ENCODE results near the gene GPC3.

GPC3 gene

GRCh38 chrX:133965321-133965720 is 20.1 kb downstream of the GPC3 start:
- no peak for DNase-seq

- DNase-seq, result no peak
Measured at GRCh38 chrX:133961046-133961445, 24.3 kb downstream of the GPC3 start.

DNA sequence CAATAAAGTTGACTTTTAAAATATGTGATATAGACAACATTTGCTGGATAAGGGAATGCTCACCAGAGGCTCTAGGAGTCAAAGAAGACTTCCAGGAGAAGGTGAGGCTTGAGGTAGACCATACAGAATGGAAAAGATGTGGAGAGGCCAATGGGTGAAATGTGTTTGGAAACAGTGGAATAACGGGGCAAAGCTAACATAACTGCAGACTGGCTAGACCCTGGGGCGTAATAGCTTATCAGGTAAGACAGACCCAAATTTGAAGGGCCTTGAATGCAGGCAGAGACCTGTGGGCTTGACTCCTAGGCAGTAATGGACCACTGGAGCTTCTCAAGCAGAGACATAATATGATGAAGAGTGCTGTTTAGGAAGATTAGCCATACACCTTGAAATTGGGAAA is 25.4 kb downstream of the GPC3 start:
- no peak for DNase-seq

DNA sequence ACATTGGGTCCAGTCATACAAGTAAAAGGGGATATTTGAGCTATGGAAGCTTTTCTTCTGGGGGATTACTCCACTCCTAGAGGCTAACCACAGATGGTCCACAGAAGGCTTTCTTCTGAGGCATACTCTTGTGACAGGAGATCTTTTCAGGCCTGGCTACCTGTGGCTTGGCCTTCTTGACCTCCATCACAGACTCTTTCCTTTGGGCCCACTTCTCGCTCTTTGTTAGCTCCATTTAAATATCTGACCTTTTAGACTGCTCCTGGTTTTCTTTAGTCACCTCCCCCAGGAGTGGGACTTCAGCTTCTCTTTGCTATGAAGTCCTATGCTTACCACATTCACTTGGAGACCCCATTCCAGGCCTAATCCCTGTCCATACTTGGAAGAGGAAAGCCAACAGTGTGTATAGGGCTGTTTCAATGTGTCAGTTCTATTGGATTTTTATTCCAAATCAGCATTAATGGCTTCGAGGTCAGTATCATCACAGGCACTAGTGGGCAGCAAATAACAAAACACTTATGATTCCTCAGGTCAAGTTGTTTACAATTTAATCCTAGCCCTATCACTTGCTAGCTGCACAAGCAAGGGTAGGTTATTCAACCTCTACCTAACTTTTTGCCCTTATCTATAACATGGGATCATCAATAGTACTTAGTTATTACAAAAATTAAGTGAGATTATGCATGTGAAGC is 26.3 kb downstream of the GPC3 start:
- no peak for DNase-seq

DNA sequence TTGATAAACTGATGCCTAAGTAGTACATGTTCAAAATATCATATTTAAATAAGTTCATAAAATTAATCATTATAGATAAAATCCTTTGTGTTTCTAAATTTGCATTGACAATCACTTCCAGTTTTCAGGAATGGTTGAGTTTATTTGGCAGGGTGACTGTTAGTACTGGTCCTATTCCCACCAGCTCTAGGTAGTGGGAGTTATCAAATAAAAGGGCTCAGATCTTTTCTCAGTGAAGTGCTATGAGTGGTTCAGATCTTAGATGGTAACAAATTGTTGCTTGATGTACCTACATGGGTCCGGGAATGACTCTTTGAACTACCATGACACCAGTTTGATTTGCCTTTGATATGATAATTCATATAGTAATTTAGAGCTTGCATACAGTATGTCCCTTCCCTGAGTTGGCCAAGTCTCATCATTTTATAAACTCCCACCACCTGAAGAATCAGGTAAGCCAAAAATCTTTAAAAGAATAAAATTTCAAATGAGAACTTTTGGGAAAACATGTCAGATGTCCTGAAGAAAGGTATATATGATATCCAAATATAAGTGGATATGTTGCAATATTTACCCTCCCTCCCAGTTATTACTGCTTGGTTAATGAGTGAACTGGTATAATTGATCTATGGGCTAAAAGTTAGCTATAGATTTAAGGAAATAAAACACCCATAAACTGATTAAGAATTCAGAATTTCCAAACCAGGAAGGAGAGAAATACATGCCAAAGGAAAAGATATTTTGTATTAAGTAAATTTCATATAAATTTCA is 28.6 kb downstream of the GPC3 start:
- DNase-seq, result no peak

- DNase-seq, result no peak
Measured at GRCh38 chrX:133953785-133954355, 31.5 kb downstream of the GPC3 start.

- no peak for DNase-seq
Measured at GRCh38 chrX:133953078-133953477, 32.3 kb downstream of the GPC3 start.

DNA sequence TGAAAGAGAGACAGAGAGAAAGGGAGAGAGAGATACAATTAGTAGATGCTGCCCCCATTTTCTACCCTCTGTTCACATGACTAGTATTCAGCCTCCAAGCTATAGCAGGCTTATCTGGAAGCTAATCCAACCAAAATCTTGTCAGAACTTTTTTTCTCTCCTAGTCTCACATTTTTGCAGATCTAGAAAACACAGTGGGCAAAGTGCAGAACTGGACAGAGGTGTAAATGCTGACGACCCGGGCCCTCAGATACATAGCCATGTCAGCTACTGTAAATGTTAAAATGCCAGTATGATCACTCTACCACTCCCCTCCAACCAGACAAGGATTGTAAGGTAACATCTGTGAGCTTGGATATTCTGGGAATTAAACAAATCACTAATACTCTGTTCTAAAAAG is 34.3 kb downstream of the GPC3 start:
- no peak for DNase-seq

DNA sequence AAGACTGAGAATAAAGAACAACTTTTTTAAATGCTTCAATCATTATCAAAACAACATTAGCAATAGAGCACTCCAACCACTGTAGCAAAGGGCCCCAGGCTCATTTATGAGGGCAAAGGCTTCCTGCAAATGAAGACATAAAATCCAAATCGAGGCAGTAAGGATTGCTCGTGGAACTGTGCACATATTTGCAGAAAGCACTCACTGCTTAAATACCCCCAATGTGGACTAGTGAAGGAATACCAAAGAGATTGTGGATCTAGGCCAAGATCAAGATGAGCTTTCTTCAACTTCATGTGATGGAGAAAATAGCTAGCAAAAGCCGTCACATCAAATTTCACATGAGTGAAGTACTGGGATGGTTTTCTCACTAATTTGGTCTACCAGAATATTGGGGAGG is 35.2 kb downstream of the GPC3 start:
- no peak for DNase-seq

DNA sequence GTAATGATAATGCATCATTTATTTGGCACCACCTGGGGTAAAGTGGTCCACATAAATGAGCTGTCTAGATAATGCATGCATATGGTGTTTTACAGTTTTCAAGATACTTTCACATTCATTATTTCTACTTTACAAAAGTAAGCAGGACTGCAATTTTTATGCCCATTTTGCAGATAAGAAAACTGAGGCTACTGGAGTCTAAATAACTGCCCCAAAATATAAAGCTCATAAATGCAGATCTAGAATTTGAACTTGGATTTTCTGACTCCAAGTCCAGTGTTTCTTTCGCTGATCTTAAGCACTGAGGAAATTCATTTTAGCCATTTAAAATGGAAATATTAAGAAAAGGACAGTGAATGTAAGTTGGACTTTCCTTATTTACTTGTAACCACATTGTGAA is 36.5 kb downstream of the GPC3 start:
- no peak for DNase-seq

GRCh38 chrX:133947996-133948395 is 37.4 kb downstream of the GPC3 start:
- DNase-seq, result no peak

DNA sequence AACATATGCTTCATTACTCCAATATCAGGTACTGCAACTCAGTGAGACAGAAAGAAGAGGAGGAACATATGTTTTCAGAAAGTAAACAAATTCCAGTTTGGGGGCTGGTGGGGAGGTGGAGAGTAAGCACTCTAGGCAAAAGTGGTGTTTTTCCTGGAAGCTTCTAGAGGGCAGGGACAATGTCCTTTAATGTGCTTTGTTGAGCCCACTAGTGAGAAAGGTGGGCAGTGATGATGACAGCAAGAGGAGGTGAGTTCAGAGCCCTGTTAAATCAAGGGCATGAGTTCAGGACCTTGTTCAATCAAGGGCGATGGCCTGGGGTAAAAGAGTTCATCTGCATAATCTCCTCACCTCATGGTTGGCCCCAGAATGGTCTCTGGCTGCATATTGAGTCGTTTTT is 38.4 kb downstream of the GPC3 start:
- DNase-seq, result no peak

DNA sequence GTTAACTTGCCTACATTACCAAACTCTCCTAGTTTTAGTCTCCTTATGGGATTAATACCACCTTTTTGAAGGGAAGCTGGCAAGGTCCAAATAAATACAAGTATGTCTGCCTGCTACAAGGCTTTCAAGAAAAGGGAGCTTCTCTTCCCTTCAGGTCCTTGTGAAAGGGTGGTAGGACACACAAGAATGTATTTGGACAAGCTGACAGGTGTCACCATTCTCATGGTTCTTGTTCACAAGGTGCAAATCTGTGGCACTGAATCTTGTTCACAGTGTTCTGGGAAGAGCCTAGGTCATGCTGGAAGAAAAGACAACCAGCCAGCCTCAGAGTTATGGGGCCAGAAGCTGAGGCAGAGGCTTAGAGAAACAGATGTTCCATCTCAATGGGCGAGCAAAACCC is 41.9 kb downstream of the GPC3 start:
- DNase-seq, result no peak

DNA sequence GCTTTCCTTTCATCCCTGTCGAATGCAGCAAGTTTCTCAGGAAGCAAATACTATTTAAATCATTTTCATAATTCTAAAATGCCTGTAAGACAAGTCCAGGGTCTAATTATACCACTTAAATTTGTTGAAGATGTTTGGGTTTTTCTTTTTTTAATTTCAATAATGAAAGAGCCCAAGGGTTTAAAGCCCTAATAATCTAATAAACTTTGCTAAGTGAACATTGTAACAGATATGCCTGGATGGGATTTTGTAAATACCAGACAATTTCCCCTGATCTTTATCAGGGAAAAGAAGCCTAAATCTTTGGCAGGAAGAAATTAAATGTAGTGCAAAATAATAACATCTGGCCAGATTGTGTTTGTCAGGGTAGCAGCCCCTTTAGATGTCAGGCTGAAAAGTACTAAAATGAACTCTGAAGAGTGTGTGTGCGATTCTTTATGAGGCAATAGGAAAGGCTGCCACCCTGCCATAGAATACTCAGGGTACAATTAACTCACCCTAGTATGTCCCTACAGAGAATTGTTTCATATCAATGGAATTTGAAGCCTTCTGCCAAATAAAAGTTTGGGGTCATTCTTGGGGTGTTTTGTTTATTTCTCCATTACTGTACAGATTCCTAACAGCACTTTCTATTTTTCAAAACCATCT is 45.6 kb downstream of the GPC3 start:
- no peak for DNase-seq

DNA sequence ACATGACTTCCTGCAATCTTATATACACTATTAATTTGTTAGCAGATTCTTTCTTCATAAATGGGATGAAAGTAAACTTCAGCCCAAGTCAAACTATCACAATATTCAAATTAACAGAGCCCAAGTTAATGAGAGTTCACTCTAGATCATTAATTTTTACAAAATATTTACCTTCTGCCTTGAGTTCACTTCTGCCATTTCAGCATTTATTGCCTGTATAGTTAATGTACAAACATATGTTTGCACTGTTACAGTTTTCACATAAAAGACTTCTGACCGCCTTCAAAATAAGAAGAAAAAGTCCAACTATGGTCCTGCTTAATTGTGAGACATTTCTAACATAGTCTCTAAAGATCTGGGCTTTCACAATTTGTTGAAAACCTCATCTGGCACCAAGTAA is 46.9 kb downstream of the GPC3 start:
- no peak for DNase-seq

DNA sequence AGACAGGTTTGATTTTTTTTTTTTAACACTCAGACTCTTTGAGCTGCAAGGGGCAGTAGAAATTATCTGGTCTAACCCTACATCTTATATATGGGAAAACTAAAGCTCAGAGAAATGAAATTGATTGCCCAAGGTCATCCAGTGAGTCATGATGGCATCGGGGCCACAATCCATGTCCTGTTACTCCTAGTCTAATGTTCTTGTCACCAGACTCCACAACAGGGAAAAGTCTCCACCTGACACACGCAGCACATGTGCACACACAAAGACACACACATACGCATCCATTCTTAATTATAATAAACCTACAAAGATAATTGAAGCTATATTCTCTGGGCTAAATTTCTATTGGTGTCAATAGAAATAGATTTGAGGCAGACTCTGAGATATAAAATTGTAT is 48.4 kb downstream of the GPC3 start:
- DNase-seq, result no peak

- no peak for DNase-seq
Measured at GRCh38 chrX:133935076-133935475, 50.3 kb downstream of the GPC3 start.

- DNase-seq, result no peak
Measured at GRCh38 chrX:133933316-133933715, 52.1 kb downstream of the GPC3 start.

DNA sequence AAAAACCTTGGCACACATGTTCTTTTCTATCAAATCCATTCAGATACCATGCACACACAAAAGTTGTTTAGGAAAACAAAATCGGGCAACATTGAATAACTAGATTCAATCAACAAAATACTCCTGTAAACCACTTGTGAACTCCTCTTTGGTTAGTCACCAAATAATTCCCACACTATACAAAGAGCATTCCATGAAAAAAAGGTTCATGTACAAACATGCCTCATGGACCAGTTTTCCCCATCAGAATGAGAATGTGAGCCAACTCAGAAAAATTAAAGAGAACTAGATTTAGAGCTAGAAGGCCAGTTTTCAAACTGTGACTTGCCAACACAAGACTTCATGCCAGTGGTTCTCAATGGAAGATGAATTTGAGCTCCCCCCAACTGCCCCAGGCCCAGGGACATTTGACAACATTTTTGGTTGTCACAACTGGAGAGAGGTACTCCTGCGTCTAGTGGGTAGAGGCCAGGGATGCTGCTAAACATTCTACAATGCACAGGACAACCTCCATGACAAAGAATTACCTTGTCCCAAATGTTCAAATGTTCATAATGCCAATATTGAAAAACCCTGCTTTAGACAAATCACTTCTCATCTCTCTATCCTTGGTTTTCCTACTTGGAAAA is 55.4 kb downstream of the GPC3 start:
- DNase-seq, result no peak

DNA sequence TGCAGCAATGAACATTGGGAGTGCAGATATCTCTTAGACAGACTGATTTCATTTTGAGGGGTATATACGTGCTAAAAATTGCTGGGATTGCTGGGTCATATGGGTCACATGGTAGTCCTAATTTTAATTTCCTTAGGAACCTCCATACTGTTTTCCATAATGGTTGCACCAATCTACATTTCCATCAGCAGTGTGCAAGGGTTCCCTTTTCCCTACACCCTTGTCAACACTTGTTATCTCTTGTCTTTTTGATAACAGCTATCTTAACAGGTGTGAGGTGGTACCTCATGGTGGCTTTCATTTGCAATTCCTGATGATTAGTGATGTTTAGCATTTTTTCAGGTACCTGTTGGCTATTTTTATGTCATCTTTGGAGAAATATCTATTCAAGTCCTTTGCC is 57.0 kb downstream of the GPC3 start:
- DNase-seq, result no peak

- DNase-seq, result no peak
Measured at GRCh38 chrX:133926809-133927208, 58.6 kb downstream of the GPC3 start.

- no peak for DNase-seq
Measured at GRCh38 chrX:133926099-133926498, 59.3 kb downstream of the GPC3 start.

DNA sequence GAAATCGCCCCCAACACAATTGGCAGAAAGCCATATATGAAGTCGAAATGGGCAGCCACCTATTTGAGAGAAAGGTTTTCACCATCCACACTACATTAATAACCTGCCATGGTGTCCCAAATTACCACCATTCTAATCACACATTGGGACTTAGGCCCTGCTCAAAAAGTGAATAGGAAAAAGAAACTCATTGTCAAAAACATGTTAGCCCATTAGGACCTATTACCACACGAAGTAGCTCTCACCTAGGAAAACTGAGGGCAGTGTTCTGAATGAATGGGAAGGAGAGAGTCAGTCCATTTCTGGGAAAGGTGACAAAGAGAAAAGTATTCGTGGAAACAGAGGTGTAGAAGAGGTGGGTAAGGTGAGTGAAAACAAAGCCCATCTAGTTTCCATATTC is 60.8 kb downstream of the GPC3 start:
- no peak for DNase-seq
